ENCODE measurements around the gene MISP3. TPM values are rescaled to one million over a fixed set of nuclear protein-coding genes. Genes with fewer than 3 reads are reported as not detected.

MISP3 gene
- total RNA-seq, 1 experiment from 2014 or later = 0.54 TPM

GRCh38 chr19:14070268-14071050, 2.1 kb upstream of the MISP3 start:
- Mint-ChIP-seq H3K4me3 (ENCODE audit: unreplicated experiment) (no peak overlapping the region), H3K4me1 (ENCODE audit: insufficient read depth, unreplicated experiment) (no peaks in the 10 kb centered on the region), H3K36me3 (ENCODE audit: insufficient read depth, unreplicated experiment) (no peaks in the 10 kb centered on the region), H3K27me3 (ENCODE audit: insufficient read depth, unreplicated experiment) (no peaks in the 10 kb centered on the region), H3K9me3 (ENCODE audit: unreplicated experiment) (no peaks in the 10 kb centered on the region), H3K27ac (ENCODE audit: low read depth, unreplicated experiment) (no peak overlapping the region)
- TF ChIP-seq CTCF (IDR thresholded peaks at IDR 0.05; ENCODE audit: unreplicated experiment) = no peak
- CTCF ChIA-PET = interaction anchor here (0.6 to 3.4 kb wide), 12 partner anchors 9 to 793 kb away, joined by 3 to 24 read pairs (median 3); partner anchors contain the start of gene PALM3
- BruUV-seq (replicated peaks) = no TSS peak
- no peak for DNase-seq (ENCODE audit: unreplicated experiment)
- POLR2A ChIA-PET = interaction anchor here (0.7 to 1.9 kb wide), 3 partner anchors 10 to 39 kb away, joined by 3 to 5 read pairs (median 4); no protein-coding TSS in a partner anchor
- intact Hi-C loops (cut with micrococcal nuclease) = no loop called here

GRCh38 chr19:14073261-14073924, 807 bp downstream of the MISP3 start:
- Mint-ChIP-seq H3K9me3 (ENCODE audit: unreplicated experiment) (no peaks in the 10 kb centered on the region), H3K36me3 (ENCODE audit: insufficient read depth, unreplicated experiment) (no peaks in the 10 kb centered on the region), H3K4me1 (ENCODE audit: insufficient read depth, unreplicated experiment) (no peaks in the 10 kb centered on the region), H3K4me3 (ENCODE audit: unreplicated experiment) (peak overlapping the region; percentile 86), H3K27me3 (ENCODE audit: insufficient read depth, unreplicated experiment) (no peaks in the 10 kb centered on the region), H3K27ac (ENCODE audit: low read depth, unreplicated experiment) (no peak overlapping the region)
- peak; percentile 37 for TF ChIP-seq CTCF (IDR thresholded peaks at IDR 0.05; ENCODE audit: unreplicated experiment)
- intact Hi-C loops (cut with micrococcal nuclease) = loop anchor here (1.0 kb wide), 1 partner anchor 193 kb away; no protein-coding TSS in a partner anchor
- peak; percentile 71 for DNase-seq (ENCODE audit: unreplicated experiment)
- no TSS peak for BruUV-seq (replicated peaks)
- POLR2A ChIA-PET = interaction anchor here (0.6 to 1.6 kb wide), 4 partner anchors 9 to 205 kb away, joined by 3 to 5 read pairs (median 4); partner anchors contain the start of gene ASF1B
- CTCF ChIA-PET = interaction anchor here (0.6 to 3.4 kb wide), 23 partner anchors 8 to 937 kb away, joined by 3 to 24 read pairs (median 4); partner anchors contain the start of genes ASF1B and PODNL1

GRCh38 chr19:14073925-14074838, 1.6 kb downstream of the MISP3 start:
- TF ChIP-seq CTCF (IDR thresholded peaks at IDR 0.05; ENCODE audit: unreplicated experiment) = no peak
- H3K9me3 Mint-ChIP-seq (ENCODE audit: unreplicated experiment) = no peaks in the 10 kb centered on the region
- H3K4me3 Mint-ChIP-seq (ENCODE audit: unreplicated experiment) = peak overlapping the region; percentile 86
- H3K27me3 Mint-ChIP-seq (ENCODE audit: insufficient read depth, unreplicated experiment) = no peaks in the 10 kb centered on the region
- BruUV-seq (replicated peaks) = no TSS peak
- POLR2A ChIA-PET = interaction anchor here (0.6 to 1.6 kb wide), 4 partner anchors 8 to 206 kb away, joined by 3 to 5 read pairs (median 4); partner anchors contain the start of gene ASF1B
- H3K36me3 Mint-ChIP-seq (ENCODE audit: insufficient read depth, unreplicated experiment) = no peaks in the 10 kb centered on the region
- H3K27ac Mint-ChIP-seq (ENCODE audit: low read depth, unreplicated experiment) = peak overlapping the region; percentile 23
- intact Hi-C loops (cut with micrococcal nuclease) = loop anchor here (1.0 kb wide), 1 partner anchor 194 kb away; no protein-coding TSS in a partner anchor
- peak; percentile 49 for DNase-seq (ENCODE audit: unreplicated experiment)
- no peaks in the 10 kb centered on the region for H3K4me1 Mint-ChIP-seq (ENCODE audit: insufficient read depth, unreplicated experiment)
- CTCF ChIA-PET = interaction anchor here (0.6 to 2.2 kb wide), 18 partner anchors 17 to 988 kb away, joined by 3 to 22 read pairs (median 4); partner anchors contain the start of gene ASF1B

Measured in MCF 10A (cell line).